H1 (cell line): ENCODE data around the gene STOML1. TPM values are rescaled to one million over a fixed set of nuclear protein-coding genes. Genes with fewer than 3 reads are reported as not detected.
A peak's percentile ranks its signal among the peaks of the same experiment; 100 is the strongest.

ENCODE experiments used
- CTCF ChIA-PET: fragments of 300-600 bp; sonication (Branson Sonifier 250); formaldehyde crosslinking; loops from one replicate; lab custom pipeline; 2021; ENCODE audit not compliant: partially characterized antibody; lab: Charles Lee
- POLR2A ChIA-PET: fragments of 300-600 bp; sonication (Branson Sonifier 250); formaldehyde crosslinking; loops from one replicate; lab custom pipeline; 2021; ENCODE audit warnings: inconsistent platforms; ENCODE audit not compliant: partially characterized antibody; lab: Charles Lee
- DNase-seq, 2 experiments: peaks; one replicate each; pipeline versions ENCODE4 v3.0.0 to v3.0.0-alpha.2; 2010 to 2022; ENCODE audit warnings: low spot score in 2 of 2, low read depth in 1 of 2, mixed read lengths in 1 of 2
- FAIRE-seq: peaks from 2 replicates; lab custom pipeline; 2011; peaks lifted over from hg19 to GRCh38; lab: Jason Lieb, UNC
- H2AFZ ChIP-seq: 2 replicates; pipeline ENCODE4 v1.8.1; 2012; ENCODE audit warnings: low read length, inconsistent platforms
- H2AK5ac ChIP-seq: 2 replicates; pipeline ENCODE4 v1.6.1; 2013; ENCODE audit warnings: low read depth, low read length
- H2BK120ac ChIP-seq: replicated peaks from 2 replicates; pipeline ENCODE3; 2013; ENCODE audit warnings: low read depth, low read length, inconsistent platforms
- H2BK12ac ChIP-seq: 2 replicates; pipeline ENCODE4 v1.6.1; 2013; ENCODE audit warnings: low read depth, low read length
- H2BK15ac ChIP-seq: 2 replicates; pipeline ENCODE4 v1.6.1; 2013; ENCODE audit warnings: low read length
- H2BK20ac ChIP-seq: 2 replicates; pipeline ENCODE4 v1.6.1; 2013; ENCODE audit warnings: low read length
- H2BK5ac ChIP-seq: 2 replicates; pipeline ENCODE4 v1.6.1; 2013; ENCODE audit warnings: low read depth, low read length
- H3K14ac ChIP-seq: 2 replicates; pipeline ENCODE4 v1.6.1; 2013; ENCODE audit warnings: inconsistent platforms; ENCODE audit not compliant: insufficient read length
- H3K18ac ChIP-seq: 2 replicates; pipeline ENCODE4 v1.6.1; 2013; ENCODE audit warnings: low read length; ENCODE audit errors: extremely low read depth
- H3K23ac ChIP-seq: 2 replicates; pipeline ENCODE4 v1.6.1; 2013; ENCODE audit warnings: inconsistent platforms; ENCODE audit not compliant: insufficient read length
- H3K23me2 ChIP-seq: 2 replicates; pipeline ENCODE4 v1.6.1; 2013; ENCODE audit warnings: low read depth, low read length
- H3K27ac ChIP-seq: 2 replicates; pipeline ENCODE4 v1.6.1; 2011; ENCODE audit warnings: low read depth, low read length, inconsistent platforms
- H3K27me3 ChIP-seq, 4 experiments: replicated peaks in 1 of 4; 1 replicate in 1 of 4; 2 replicates in 3 of 4; pipeline versions ENCODE4 v1.6.1 to v1.8.1; 2011 to 2013; ENCODE audit warnings: low read length in 3 of 4, mild to moderate bottlenecking in 3 of 4, inconsistent platforms in 2 of 4, mixed read lengths in 2 of 4, moderate library complexity in 1 of 4; ENCODE audit not compliant: control insufficient read depth in 3 of 4, insufficient read depth in 3 of 4; ENCODE audit errors: extremely low read depth in 1 of 4
- H3K36me3 ChIP-seq, 4 experiments: 2 replicates each; pipeline versions ENCODE4 v1.6.1 to v1.8.1; 2011 to 2013; ENCODE audit warnings: mild to moderate bottlenecking in 4 of 4, low read length in 3 of 4, moderate library complexity in 2 of 4, control low read depth in 1 of 4, inconsistent platforms in 1 of 4; ENCODE audit not compliant: insufficient read depth in 4 of 4, control insufficient read depth in 2 of 4
- H3K4ac ChIP-seq: replicated peaks from 2 replicates; pipeline ENCODE3; 2013; ENCODE audit warnings: low read length, low read depth, mixed read lengths, inconsistent platforms; ENCODE audit not compliant: insufficient read length
- H3K4me1 ChIP-seq, 4 experiments: replicated peaks in 1 of 4; 1 replicate in 1 of 4; 2 replicates in 3 of 4; pipeline versions ENCODE4 v1.6.1 to v1.8.1; 2011 to 2013; ENCODE audit warnings: low read length in 3 of 4, inconsistent platforms in 2 of 4, mixed read lengths in 1 of 4; ENCODE audit not compliant: insufficient read depth in 4 of 4, control insufficient read depth in 3 of 4
- H3K4me2 ChIP-seq, 2 experiments: 2 replicates each; pipeline versions ENCODE4 v1.6.1 to v1.8.1; 2011 to 2013; ENCODE audit warnings: low read depth in 2 of 2, low read length in 2 of 2, control low read depth in 1 of 2, inconsistent platforms in 1 of 2, mild to moderate bottlenecking in 1 of 2; ENCODE audit not compliant: insufficient read depth in 1 of 2
- H3K4me3 ChIP-seq, 4 experiments: fragments of 200-600, 300-600 bp in 1 of 4; sonication (generic), shearing (Covaris generic), sonication (Bioruptor Twin) in 1 of 4; 2 replicates each; pipeline versions ENCODE4 v1.5.1 to v1.8.1; 2011 to 2016; ENCODE audit warnings: low read length in 4 of 4, low read depth in 3 of 4, control low read depth in 2 of 4, inconsistent platforms in 2 of 4, mild to moderate bottlenecking in 2 of 4, mixed read lengths in 1 of 4, moderate library complexity in 1 of 4; ENCODE audit not compliant: insufficient read depth in 2 of 4; ENCODE audit errors: extremely low read depth in 1 of 4
- H3K56ac ChIP-seq: replicated peaks from 2 replicates; pipeline ENCODE3; 2013; ENCODE audit warnings: low read depth, mild to moderate bottlenecking, mixed read lengths, low read length, inconsistent platforms; ENCODE audit not compliant: insufficient read length
- H3K79me1 ChIP-seq: 2 replicates; pipeline ENCODE4 v1.6.1; 2013; ENCODE audit warnings: low read depth, low read length, control low read depth
- H3K79me2 ChIP-seq, 2 experiments: 2 replicates each; pipeline versions ENCODE4 v1.6.1 to v1.8.1; 2012 to 2013; ENCODE audit warnings: low read length in 2 of 2, mild to moderate bottlenecking in 2 of 2, inconsistent platforms in 1 of 2; ENCODE audit not compliant: insufficient read depth in 2 of 2, control insufficient read depth in 1 of 2
- H3K9ac ChIP-seq, 4 experiments: replicated peaks in 1 of 4; 1 replicate in 1 of 4; 2 replicates in 3 of 4; pipeline versions ENCODE4 v1.6.1 to v1.8.1; 2011 to 2013; ENCODE audit warnings: low read depth in 3 of 4, low read length in 3 of 4, control low read depth in 2 of 4, mild to moderate bottlenecking in 2 of 4, moderate library complexity in 2 of 4, inconsistent platforms in 1 of 4; ENCODE audit errors: extremely low read depth in 1 of 4
- H3K9me3 ChIP-seq, 2 experiments: 2 replicates each; pipeline versions ENCODE4 v1.6.1 to v1.8.1; 2012 to 2013; ENCODE audit warnings: mild to moderate bottlenecking in 2 of 2, moderate library complexity in 2 of 2, control low read depth in 1 of 2, inconsistent platforms in 1 of 2, low read depth in 1 of 2, low read length in 1 of 2, mixed read lengths in 1 of 2; ENCODE audit not compliant: insufficient read depth in 2 of 2
- H4K20me1 ChIP-seq, 2 experiments: replicated peaks in 1 of 2; 2 replicates each; pipeline versions ENCODE3 to v1.8.1; 2011 to 2013; ENCODE audit warnings: inconsistent platforms in 2 of 2, low read length in 2 of 2, mild to moderate bottlenecking in 1 of 2; ENCODE audit not compliant: insufficient read depth in 2 of 2, control insufficient read depth in 1 of 2
- H4K5ac ChIP-seq: 2 replicates; pipeline ENCODE4 v1.6.1; 2013; ENCODE audit warnings: low read length, low read depth, mixed read lengths, inconsistent platforms; ENCODE audit not compliant: insufficient read length
- H4K8ac ChIP-seq: 2 replicates; pipeline ENCODE4 v1.8.0; 2013; ENCODE audit warnings: mild to moderate bottlenecking, moderate library complexity, low read length, inconsistent platforms; ENCODE audit not compliant: insufficient read depth; ENCODE audit errors: extremely low read depth
- H4K91ac ChIP-seq: replicated peaks from 2 replicates; pipeline ENCODE3; 2013; ENCODE audit warnings: low read length, mixed read lengths, inconsistent platforms; ENCODE audit not compliant: insufficient read length
- WGBS, 2 experiments: shearing (Covaris generic) in 1 of 2; methylation state at CpG; one replicate each; pipeline versions ENCODE4 v1.1.6 to v1.1.7; 2013 to 2015; ENCODE audit warnings: low lambda C conversion rate in 2 of 2, mixed read lengths in 2 of 2, inconsistent platforms in 1 of 2, low coverage in 1 of 2, missing lambda C conversion rate in 1 of 2; ENCODE audit not compliant: insufficient replicate concordance in 2 of 2, insufficient coverage in 1 of 2, insufficient read length in 1 of 2; ENCODE audit errors: extremely low coverage in 1 of 2, missing lambda C conversion rate in 1 of 2; 5-methylcytosine and 5-hydroxymethylcytosine counted together
- polyA plus RNA-seq, 7 experiments: library from polyadenylated mRNA; depleted of rRNA in 3 of 7; stranded (reverse) in 5 of 7; unstranded in 2 of 7; fragments of >200 nt in 5 of 7; fragments of 200-250 nt in 2 of 7; gene quantifications; 1 replicate in 5 of 7; 2 replicates in 1 of 7; 4 replicates in 1 of 7; pipeline versions ENCODE4 v1.2.1 to v1.2.3, GENCODE V29; 2011 to 2013; ENCODE audit warnings: missing spikeins in 2 of 7, mixed read lengths in 2 of 7
- total RNA-seq: library from RNA; stranded (reverse); fragmentation: NEBNext Ultra II Directional; extraction: Animal tissue kit (Norgen Biotek cat#: 25700); gene quantifications from 2 replicates; pipeline ENCODE4 v1.2.1, GENCODE V29; 2021

STOML1 gene
- total and polyA plus RNA-seq, 2 of the 8 experiments (the other 6 are each of a cell fraction or from before 2014, with no cell fraction given): 2.6 to 3.2 TPM

- H3K27me3 ChIP-seq: peaks cover 0 to 4% (median 0%) of the 10 kb centered on the region in 4 experiments; a peak in 1 of 7 replicates
- FAIRE-seq (no peak), DNase-seq (no peak)
- no peak overlapping the region for H3K4me2 ChIP-seq
- no peak overlapping the region for H4K91ac ChIP-seq
- H3K4ac ChIP-seq: no peak overlapping the region
- H3K9me3 ChIP-seq: no peaks in the 10 kb centered on the region
- H3K36me3 ChIP-seq: no peaks in the 10 kb centered on the region
- H3K56ac ChIP-seq: no peak overlapping the region
- no peak overlapping the region for H4K8ac ChIP-seq
- CTCF ChIA-PET: interaction anchor here (0.7 to 11.4 kb wide), 8 partner anchors 14 to 333 kb away, joined by 3 to 167 read pairs (median 3); no protein-coding TSS in a partner anchor
- H3K4me1 ChIP-seq: peaks cover 0 to 3% (median 0%) of the 10 kb centered on the region in 4 experiments; a peak in 2 of 7 replicates
- no peaks in the 10 kb centered on the region for H3K79me2 ChIP-seq
- POLR2A ChIA-PET: no interaction called here
- no peaks in the 10 kb centered on the region for H3K79me1 ChIP-seq
- H4K20me1 ChIP-seq: peaks cover 0 to 3% of the 10 kb centered on the region in 2 experiments
- WGBS, 2 experiments: 82% methylated on average over 9 of the region's 9 CpGs; no CpG with 5 or more reads in 1 of the 2 experiments
- no peak overlapping the region for H3K18ac ChIP-seq
- peaks cover 2% of the 10 kb centered on the region; the same call in 1 of the 2 replicates for H3K23me2 ChIP-seq
- H2BK5ac ChIP-seq: no peak overlapping the region
- H3K14ac ChIP-seq: no peak overlapping the region
- no peak overlapping the region for H2AFZ ChIP-seq
- no peak overlapping the region for H3K23ac ChIP-seq
- no peak overlapping the region for H2BK120ac ChIP-seq
- H3K9ac ChIP-seq: peak overlapping the region in 1 of 4 experiments; percentile 18; a peak in 1 of 7 replicates
- no peak overlapping the region for H2BK12ac ChIP-seq
- H3K27ac ChIP-seq: no peak overlapping the region
- no peak overlapping the region for H3K4me3 ChIP-seq
- H2BK15ac ChIP-seq: no peak overlapping the region
- no peak overlapping the region for H2AK5ac ChIP-seq
- no peak overlapping the region for H2BK20ac ChIP-seq
- no peak overlapping the region for H4K5ac ChIP-seq
Observed at GRCh38 chr15:73987681-73988444, 4.2 kb downstream of the STOML1 start.
